GM12891 (cell line): Measurements from ENCODE around the gene WDR7.

Source experiments
- PAX5 ChIP-seq: IDR thresholded peaks from 2 replicates; pipeline ENCODE4 v1.6.1; 2011; ENCODE audit warnings: low read length, moderate library complexity, mild to moderate bottlenecking; ENCODE audit not compliant: insufficient read depth, severe bottlenecking
- POLR2A ChIP-seq: IDR thresholded peaks from 2 replicates; pipeline ENCODE4 v1.6.1; 2011; ENCODE audit warnings: low read depth, low read length, control low read depth
- POLR2AphosphoS5 ChIP-seq: IDR thresholded peaks from 2 replicates; pipeline ENCODE4 v1.6.1; 2011; ENCODE audit warnings: low read depth, low read length, control low read depth
- POU2F2 ChIP-seq: IDR thresholded peaks from 2 replicates; pipeline ENCODE4 v1.6.1; 2011; ENCODE audit warnings: low read depth, mild to moderate bottlenecking, control low read depth, low read length, moderate library complexity
- TAF1 ChIP-seq: IDR thresholded peaks from 2 replicates; pipeline ENCODE4 v1.6.1; 2011; ENCODE audit warnings: low read depth, low read length, control low read depth

- TF ChIP-seq POLR2A (no peak), POLR2AphosphoS5 (no peak), POU2F2 (no peak), TAF1 (no peak), PAX5 (no peak)
Observed at GRCh38 chr18:56974141-56974540, 323.0 kb downstream of the WDR7 start.
